NCI-H1930 (cell line): ENCODE data around the gene MEA1.
A peak's percentile ranks its signal among the peaks of the same experiment; 100 is the strongest.

Experiments used
- DNase-seq, 2 experiments: peaks; one replicate each; lab custom pipeline; 2025; lab: John Stamatoyannopoulos, UW

The MEA1 gene

GRCh38 chr6:42970871-42971612 is 42.7 kb downstream of the MEA1 start:
- no peak for DNase-seq

- no peak for DNase-seq
Observed at GRCh38 chr6:42969934-42970333, 43.8 kb downstream of the MEA1 start.

- no peak for DNase-seq
Observed at GRCh38 chr6:42969431-42969830, 44.3 kb downstream of the MEA1 start.

GRCh38 chr6:42968783-42969182 is 45.0 kb downstream of the MEA1 start:
- DNase-seq = no peak

DNA sequence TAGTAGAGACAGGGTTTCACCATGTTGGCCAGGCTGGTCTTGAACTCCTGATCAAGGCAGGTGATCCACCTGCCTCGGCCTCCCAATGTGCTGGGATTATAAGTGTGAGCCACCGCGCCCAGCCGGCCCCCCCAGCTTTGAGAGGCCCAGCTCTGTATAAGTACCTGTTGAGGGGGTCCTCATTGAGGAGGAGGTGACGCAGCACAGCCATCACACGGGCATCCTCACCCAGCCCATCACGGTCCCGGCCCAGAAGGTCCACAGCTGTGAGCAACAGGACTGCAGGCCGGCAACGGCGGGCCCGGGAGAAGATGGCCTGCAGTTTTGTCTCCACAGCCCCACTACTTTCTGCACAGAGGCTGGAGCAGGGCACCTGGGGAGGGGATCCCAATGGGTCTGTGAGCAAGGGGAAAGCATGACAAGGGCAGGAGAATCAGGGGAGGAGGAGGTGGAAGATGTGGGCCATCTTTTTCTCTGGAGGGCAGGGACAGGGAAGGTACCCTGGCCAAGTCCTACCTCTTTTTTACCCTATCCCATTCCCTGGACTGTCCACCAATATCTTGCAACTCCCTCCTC is 45.5 kb downstream of the MEA1 start:
- no peak for DNase-seq

- no peak for DNase-seq
Observed at GRCh38 chr6:42967228-42967627, 46.5 kb downstream of the MEA1 start.

GRCh38 chr6:42966571-42966970 is 47.2 kb downstream of the MEA1 start:
- DNase-seq = no peak

- peak in 1 of 2 experiments; percentile 32 for DNase-seq
Observed at GRCh38 chr6:42963855-42964605, 49.7 kb downstream of the MEA1 start.

GRCh38 chr6:42963179-42963854 is 50.4 kb downstream of the MEA1 start:
- DNase-seq = no peak

DNA sequence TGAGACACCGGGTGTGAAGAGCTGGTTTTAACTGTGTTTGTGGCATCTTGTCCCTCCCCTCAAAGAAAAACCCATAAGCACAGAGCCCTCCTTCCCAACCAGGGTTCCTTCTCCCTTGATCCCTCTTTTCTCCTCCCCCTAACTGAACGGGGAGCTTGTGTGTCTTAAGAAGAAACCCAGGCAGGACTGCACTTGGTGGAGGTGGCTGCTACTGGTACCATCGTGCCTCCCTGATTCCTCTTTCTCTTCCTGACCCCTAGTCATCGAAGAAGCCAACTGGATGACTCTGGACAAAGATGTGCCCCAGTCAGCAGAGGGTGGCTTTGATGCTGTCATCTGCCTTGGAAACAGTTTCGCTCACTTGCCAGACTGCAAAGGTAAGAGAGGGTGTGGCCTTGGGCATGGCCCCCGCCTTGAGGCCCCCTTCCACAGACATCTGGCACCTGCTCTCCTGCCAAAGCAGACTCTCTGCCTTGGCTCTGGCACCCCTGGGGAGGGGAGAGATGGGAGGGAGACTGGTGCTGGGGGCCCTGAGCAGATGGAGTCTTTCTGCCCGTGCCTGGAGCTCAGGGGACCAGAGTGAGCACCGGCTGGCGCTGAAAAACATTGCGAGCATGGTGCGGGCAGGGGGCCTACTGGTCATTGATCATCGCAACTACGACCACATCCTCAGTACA is 51.1 kb downstream of the MEA1 start:
- no peak for DNase-seq

DNA sequence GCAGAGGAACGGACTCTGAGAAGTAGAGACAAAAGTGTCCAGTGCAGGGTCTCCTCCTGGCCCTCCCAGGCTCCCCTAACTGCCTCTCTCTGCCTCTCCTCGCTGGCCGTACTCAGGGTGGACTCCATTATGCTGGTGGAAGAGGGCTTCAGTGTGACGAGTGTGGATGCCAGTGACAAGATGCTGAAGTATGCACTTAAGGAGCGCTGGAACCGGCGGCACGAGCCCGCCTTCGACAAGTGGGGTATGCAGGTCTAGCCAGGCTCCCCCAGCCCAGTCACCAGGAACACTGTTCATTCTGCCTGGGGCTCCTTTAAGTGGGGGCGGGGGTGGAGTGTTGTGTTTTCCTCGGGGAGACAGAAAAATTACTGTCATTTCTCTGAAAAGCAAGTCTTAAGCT is 51.6 kb downstream of the MEA1 start:
- DNase-seq = no peak
